A549 treated with AZD9567 at 1 μM for 4 hours (cell line): ENCODE results near the gene ZSWIM3. TPM values are rescaled to one million over a fixed set of nuclear protein-coding genes. Genes with fewer than 3 reads are reported as not detected.

Experiments
- total RNA-seq: library from RNA; stranded (reverse); fragments of 200-300 nt; extraction: Qiagen RNA extraction; gene quantifications from 5 replicates; pipeline ENCODE4 v1.2.3, GENCODE V29; 2022; ENCODE audit not compliant: insufficient read depth

ZSWIM3 gene
- total RNA-seq: 1.4 to 3.3 TPM (median 1.5 TPM) in 5 replicates

GRCh38 chr20:45857114-45857881 lies at the start of gene ZSWIM3, which contains the start of gene ACOT8:
TSS of gene ZSWIM3 (plus strand) at chr20:45857614. CDS start at chr20:45857826, 212 bp downstream.
TSS of gene ACOT8 (minus strand) at chr20:45857392. CDS start at chr20:45857315, 77 bp downstream.

GRCh38 chr20:45812157-45813005 lies 45.0 kb upstream of the ZSWIM3 start, which contains the start of gene UBE2C:
TSS of gene UBE2C (plus strand) at chr20:45812644. CDS start at chr20:45812696, 52 bp downstream.

GRCh38 chr20:45827030-45827652 lies 30.3 kb upstream of the ZSWIM3 start, which contains the start of gene TNNC2:
TSS of gene TNNC2 (minus strand) at chr20:45827312. CDS start at chr20:45827248, 64 bp downstream.

GRCh38 chr20:45833030-45833882 lies 24.2 kb upstream of the ZSWIM3 start, which contains the start of gene SNX21:
TSS of gene SNX21 (plus strand) at chr20:45833799. CDS start at chr20:45833920, 121 bp downstream.

GRCh38 chr20:45880988-45881788 lies 23.8 kb downstream of the ZSWIM3 start, which contains the start of gene ZSWIM1:
TSS of gene ZSWIM1 (plus strand) at chr20:45881227. CDS start at chr20:45882593, 1,366 bp downstream.

GRCh38 chr20:45887346-45887715 lies 29.9 kb downstream of the ZSWIM3 start, which contains the start of gene SPATA25:
TSS of gene SPATA25 (minus strand) at chr20:45887622. CDS start at chr20:45887590, 32 bp downstream.

GRCh38 chr20:45890985-45891983 lies 33.9 kb downstream of the ZSWIM3 start, which contains the start of the genes CTSA and NEURL2:
TSS of gene CTSA (plus strand) at chr20:45891335. CDS start at chr20:45891569, 234 bp downstream.
TSS of gene NEURL2 (minus strand) at chr20:45891208. CDS start at chr20:45890991, 217 bp downstream.

GRCh38 chr20:45911486-45912343 lies 54.3 kb downstream of the ZSWIM3 start, which contains the start of gene PLTP:
TSS of gene PLTP (minus strand) at chr20:45912155. CDS start at chr20:45911452, 703 bp downstream.

Other genes starting within 250 kb of the ZSWIM3 start
- gene WFDC10A, start 227.9 kb upstream of the ZSWIM3 start, total RNA-seq: not detected in 5 replicates
- not detected in 5 replicates for gene WFDC9, start 226.3 kb upstream of the ZSWIM3 start, total RNA-seq
- not detected in 5 replicates for gene WFDC11, start 187.4 kb upstream of the ZSWIM3 start, total RNA-seq
- gene WFDC13, start 155.6 kb upstream of the ZSWIM3 start, total RNA-seq: not detected in 5 replicates
- not detected in 5 replicates for gene WFDC10B, start 152.6 kb upstream of the ZSWIM3 start, total RNA-seq
- not detected in 5 replicates for gene SPINT4, start 135.3 kb upstream of the ZSWIM3 start, total RNA-seq
- 0.16 to 0.23 TPM in 2 of 5 replicates, not detected in the others for gene WFDC3, start 65.7 kb upstream of the ZSWIM3 start, total RNA-seq
- gene DNTTIP1, start 65.7 kb upstream of the ZSWIM3 start, total RNA-seq: 33.3 to 36.6 TPM (median 36.0 TPM) in 5 replicates
- gene UBE2C, start 45.0 kb upstream of the ZSWIM3 start, total RNA-seq: 218 to 237 TPM (median 227 TPM) in 5 replicates
- gene TNNC2, start 30.3 kb upstream of the ZSWIM3 start, total RNA-seq: 0.13 to 0.29 TPM (median 0.22 TPM) in 3 of 5 replicates, not detected in the others
- gene SNX21, start 23.8 kb upstream of the ZSWIM3 start, total RNA-seq: 9.4 to 11.1 TPM (median 10.3 TPM) in 5 replicates
- 14.3 to 20.5 TPM (median 19.4 TPM) in 5 replicates for gene ACOT8, start 222 bp upstream of the ZSWIM3 start, total RNA-seq
- gene ZSWIM1, start 23.6 kb downstream of the ZSWIM3 start, total RNA-seq: 5.2 to 8.3 TPM (median 5.8 TPM) in 5 replicates
- gene SPATA25, start 30.0 kb downstream of the ZSWIM3 start, total RNA-seq: 0.22 to 0.46 TPM (median 0.36 TPM) in 4 of 5 replicates, not detected in the other
- 0.95 to 1.3 TPM (median 1.1 TPM) in 4 of 5 replicates, not detected in the other for gene NEURL2, start 33.6 kb downstream of the ZSWIM3 start, total RNA-seq
- gene CTSA, start 33.7 kb downstream of the ZSWIM3 start, total RNA-seq: 102 to 120 TPM (median 111 TPM) in 5 replicates
- gene PLTP, start 54.5 kb downstream of the ZSWIM3 start, total RNA-seq: 1.6 to 1.9 TPM (median 1.7 TPM) in 4 of 5 replicates, not detected in the other
- gene PCIF1, start 77.1 kb downstream of the ZSWIM3 start, total RNA-seq: 36.5 to 38.0 TPM (median 37.0 TPM) in 5 replicates
- 8.3 to 9.8 TPM (median 9.5 TPM) in 5 replicates for gene ZNF335, start 114.6 kb downstream of the ZSWIM3 start, total RNA-seq
- gene MMP9, start 151.3 kb downstream of the ZSWIM3 start, total RNA-seq: 0.33 to 0.62 TPM (median 0.40 TPM) in 4 of 5 replicates, not detected in the other
- gene SLC12A5, start 171.6 kb downstream of the ZSWIM3 start, total RNA-seq: 8.8 to 19.1 TPM (median 13.8 TPM) in 5 replicates
- gene NCOA5, start 232.3 kb downstream of the ZSWIM3 start, total RNA-seq: 22.8 to 27.7 TPM (median 23.1 TPM) in 5 replicates